Type B pancreatic cell (in vitro differentiated cells): ENCODE measurements around the gene SLC37A2. TPM values are rescaled to one million over a fixed set of nuclear protein-coding genes. Genes with fewer than 3 reads are reported as not detected.

Experiments
- DNase-seq: peaks from one replicate; pipeline ENCODE4 v3.0.0; 2021; ENCODE audit warnings: mixed read lengths; ENCODE audit not compliant: unreplicated experiment; ENCODE audit errors: extremely low spot score
- H3K27ac Mint-ChIP-seq: 2 replicates; pipeline ENCODE4 v1.8.0; 2021; ENCODE audit warnings: mild to moderate bottlenecking, mixed read lengths
- H3K27me3 Mint-ChIP-seq: 2 replicates; pipeline ENCODE4 v1.8.0; 2021; ENCODE audit warnings: mixed read lengths
- H3K36me3 Mint-ChIP-seq: 2 replicates; pipeline ENCODE4 v1.8.0; 2021; ENCODE audit warnings: mixed read lengths
- H3K4me1 Mint-ChIP-seq: one replicate; pipeline ENCODE4 v1.8.0; 2021; ENCODE audit warnings: mixed read lengths; ENCODE audit not compliant: unreplicated experiment
- H3K4me3 Mint-ChIP-seq: 2 replicates; pipeline ENCODE4 v1.8.0; 2021; ENCODE audit warnings: mild to moderate bottlenecking, mixed read lengths
- H3K9me3 Mint-ChIP-seq: 2 replicates; pipeline ENCODE4 v1.8.0; 2021; ENCODE audit warnings: mixed read lengths
- total RNA-seq: library from RNA; stranded (reverse); gene quantifications from 2 replicates; pipeline ENCODE4 v1.2.1, GENCODE V29; 2021; ENCODE audit warnings: low replicate concordance
- TF ChIP-seq, protein P1 (sequence below): fragments of 200-600 bp; sonication (generic); conservative IDR thresholded peaks from 2 replicates; pipeline ENCODE4 v1.5.0; 2021; ENCODE audit warnings: antibody characterized with exemption, mild to moderate bottlenecking

Gene SLC37A2
- total RNA-seq, 1 donor from 2014 or later: 1.3 TPM

DNA sequence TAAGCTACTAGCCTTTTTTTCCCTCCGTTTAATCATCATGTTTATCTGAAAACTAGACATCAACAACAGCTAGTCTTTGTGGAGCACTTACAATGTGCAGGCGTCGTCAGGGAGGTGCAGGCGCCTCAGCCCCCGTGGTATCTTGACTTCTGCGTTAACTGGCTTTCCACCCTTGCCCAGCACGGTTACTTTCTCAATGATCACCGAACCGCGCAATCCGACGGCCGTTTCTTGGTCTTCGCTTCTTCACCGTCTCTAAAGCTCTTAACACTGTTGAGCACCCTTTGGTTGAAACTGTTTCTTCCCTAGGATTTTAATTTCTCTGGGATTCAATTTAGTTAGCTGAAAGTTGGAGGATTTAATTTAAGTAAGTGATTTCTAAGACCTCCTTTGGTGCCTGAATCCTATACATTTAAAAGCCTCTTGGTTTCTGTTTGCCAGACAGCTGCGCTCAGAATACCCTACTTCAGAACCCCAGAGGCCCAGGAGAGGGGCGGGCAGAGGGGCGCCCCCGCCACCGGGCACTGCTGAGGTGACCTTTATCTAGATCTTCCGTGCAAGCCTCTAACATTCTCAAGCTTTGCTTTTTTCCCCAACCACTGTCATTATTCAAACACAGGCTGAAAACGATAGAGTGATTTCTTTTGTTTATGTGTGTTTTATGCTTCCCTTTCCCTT lies 66.3 kb downstream of the SLC37A2 start:
- H3K27me3 Mint-ChIP-seq: peaks cover 38% of the 10 kb centered on the region
- DNase-seq: no peak
- no peaks in the 10 kb centered on the region for H3K9me3 Mint-ChIP-seq
- peaks cover 16% of the 10 kb centered on the region for H3K4me1 Mint-ChIP-seq
- peak overlapping the region; percentile 0 for H3K4me3 Mint-ChIP-seq
- H3K27ac Mint-ChIP-seq: no peak overlapping the region
- no peaks in the 10 kb centered on the region for H3K36me3 Mint-ChIP-seq
- TF ChIP-seq, protein P1, sequence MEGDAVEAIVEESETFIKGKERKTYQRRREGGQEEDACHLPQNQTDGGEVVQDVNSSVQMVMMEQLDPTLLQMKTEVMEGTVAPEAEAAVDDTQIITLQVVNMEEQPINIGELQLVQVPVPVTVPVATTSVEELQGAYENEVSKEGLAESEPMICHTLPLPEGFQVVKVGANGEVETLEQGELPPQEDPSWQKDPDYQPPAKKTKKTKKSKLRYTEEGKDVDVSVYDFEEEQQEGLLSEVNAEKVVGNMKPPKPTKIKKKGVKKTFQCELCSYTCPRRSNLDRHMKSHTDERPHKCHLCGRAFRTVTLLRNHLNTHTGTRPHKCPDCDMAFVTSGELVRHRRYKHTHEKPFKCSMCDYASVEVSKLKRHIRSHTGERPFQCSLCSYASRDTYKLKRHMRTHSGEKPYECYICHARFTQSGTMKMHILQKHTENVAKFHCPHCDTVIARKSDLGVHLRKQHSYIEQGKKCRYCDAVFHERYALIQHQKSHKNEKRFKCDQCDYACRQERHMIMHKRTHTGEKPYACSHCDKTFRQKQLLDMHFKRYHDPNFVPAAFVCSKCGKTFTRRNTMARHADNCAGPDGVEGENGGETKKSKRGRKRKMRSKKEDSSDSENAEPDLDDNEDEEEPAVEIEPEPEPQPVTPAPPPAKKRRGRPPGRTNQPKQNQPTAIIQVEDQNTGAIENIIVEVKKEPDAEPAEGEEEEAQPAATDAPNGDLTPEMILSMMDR: no peak

GRCh38 chr11:125132071-125132470 lies 69.0 kb downstream of the SLC37A2 start:
- no peaks in the 10 kb centered on the region for H3K9me3 Mint-ChIP-seq
- DNase-seq: no peak
- TF ChIP-seq, protein P1: no peak
- H3K27me3 Mint-ChIP-seq: peaks cover 39% of the 10 kb centered on the region
- H3K4me3 Mint-ChIP-seq: no peak overlapping the region
- H3K36me3 Mint-ChIP-seq: no peaks in the 10 kb centered on the region
- peaks cover 16% of the 10 kb centered on the region for H3K4me1 Mint-ChIP-seq
- no peak overlapping the region for H3K27ac Mint-ChIP-seq

GRCh38 chr11:125132596-125132995 lies 69.5 kb downstream of the SLC37A2 start:
- no peaks in the 10 kb centered on the region for H3K36me3 Mint-ChIP-seq
- H3K27ac Mint-ChIP-seq: no peak overlapping the region
- peaks cover 34% of the 10 kb centered on the region for H3K27me3 Mint-ChIP-seq
- H3K4me3 Mint-ChIP-seq: no peak overlapping the region
- H3K9me3 Mint-ChIP-seq: no peaks in the 10 kb centered on the region
- H3K4me1 Mint-ChIP-seq: peaks cover 17% of the 10 kb centered on the region
- TF ChIP-seq, protein P1: no peak
- DNase-seq: no peak

DNA sequence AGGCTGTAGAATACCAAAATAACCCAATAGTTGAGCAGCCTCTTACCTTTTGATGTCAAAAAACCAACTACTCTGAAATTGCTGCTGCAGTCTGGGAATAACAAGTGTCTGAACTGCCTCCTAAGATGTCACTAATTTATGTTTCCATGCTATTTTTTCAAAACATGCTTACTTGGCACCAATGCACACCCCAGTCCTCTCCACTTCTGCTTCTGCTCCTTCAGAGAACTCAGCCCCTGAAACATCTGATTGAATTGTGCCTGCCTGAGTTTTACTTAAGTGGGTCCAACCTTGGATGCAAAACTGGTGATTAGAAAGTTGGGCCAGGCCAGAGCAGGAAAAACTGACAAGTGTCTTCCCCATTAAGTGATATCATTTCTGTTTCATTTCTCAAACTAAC lies 72.9 kb downstream of the SLC37A2 start:
- TF ChIP-seq, protein P1: no peak
- Mint-ChIP-seq H3K4me3 (no peak overlapping the region), H3K36me3 (no peaks in the 10 kb centered on the region), H3K9me3 (no peaks in the 10 kb centered on the region), H3K27ac (no peak overlapping the region), H3K27me3 (peaks cover 40% of the 10 kb centered on the region), H3K4me1 (peaks cover 44% of the 10 kb centered on the region)
- DNase-seq: no peak

DNA sequence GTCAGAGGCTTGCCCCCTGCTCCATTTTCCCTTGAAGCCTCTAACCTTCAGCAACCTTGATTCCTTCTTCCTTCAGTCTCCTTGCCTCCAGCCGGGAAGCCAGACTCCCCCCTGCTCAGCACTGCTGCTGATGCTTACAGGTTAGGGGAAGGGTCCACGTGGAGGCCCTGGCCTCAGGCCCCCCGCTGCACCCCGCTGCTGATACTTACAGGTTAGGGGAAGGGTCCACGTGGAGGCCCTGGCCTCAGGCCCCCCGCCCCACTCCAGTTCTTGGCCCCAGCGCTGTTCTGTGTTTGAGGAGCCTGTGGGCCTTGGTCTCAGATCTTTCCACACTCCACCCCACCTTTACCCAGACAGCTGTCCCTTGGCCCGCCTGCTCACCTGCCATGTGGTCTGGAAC lies 75.9 kb downstream of the SLC37A2 start:
- TF ChIP-seq, protein P1: no peak
- no peak overlapping the region for H3K27ac Mint-ChIP-seq
- DNase-seq: no peak
- H3K9me3 Mint-ChIP-seq: no peaks in the 10 kb centered on the region
- H3K4me1 Mint-ChIP-seq: peaks cover 44% of the 10 kb centered on the region
- H3K27me3 Mint-ChIP-seq: peaks cover 45% of the 10 kb centered on the region
- no peaks in the 10 kb centered on the region for H3K36me3 Mint-ChIP-seq
- H3K4me3 Mint-ChIP-seq: no peak overlapping the region
